Measurements from ENCODE around the gene REG3G.

DNA sequence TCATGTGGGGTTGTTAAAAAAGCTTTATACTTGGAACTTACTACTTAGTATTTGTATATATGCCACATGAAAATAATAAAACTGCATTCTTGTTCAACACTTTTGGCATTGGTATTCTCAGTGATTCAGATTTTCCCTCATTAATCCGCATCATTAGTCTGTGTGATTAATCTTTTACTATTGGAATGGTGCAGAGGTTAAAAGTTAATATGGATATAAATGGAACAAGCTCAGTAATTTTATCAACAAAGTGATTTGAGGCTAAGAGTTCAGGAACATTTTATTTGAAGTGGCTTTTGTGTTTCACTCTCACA, 45.4 kb upstream of the REG3G start:
- TF ChIP-seq, protein P1, sequence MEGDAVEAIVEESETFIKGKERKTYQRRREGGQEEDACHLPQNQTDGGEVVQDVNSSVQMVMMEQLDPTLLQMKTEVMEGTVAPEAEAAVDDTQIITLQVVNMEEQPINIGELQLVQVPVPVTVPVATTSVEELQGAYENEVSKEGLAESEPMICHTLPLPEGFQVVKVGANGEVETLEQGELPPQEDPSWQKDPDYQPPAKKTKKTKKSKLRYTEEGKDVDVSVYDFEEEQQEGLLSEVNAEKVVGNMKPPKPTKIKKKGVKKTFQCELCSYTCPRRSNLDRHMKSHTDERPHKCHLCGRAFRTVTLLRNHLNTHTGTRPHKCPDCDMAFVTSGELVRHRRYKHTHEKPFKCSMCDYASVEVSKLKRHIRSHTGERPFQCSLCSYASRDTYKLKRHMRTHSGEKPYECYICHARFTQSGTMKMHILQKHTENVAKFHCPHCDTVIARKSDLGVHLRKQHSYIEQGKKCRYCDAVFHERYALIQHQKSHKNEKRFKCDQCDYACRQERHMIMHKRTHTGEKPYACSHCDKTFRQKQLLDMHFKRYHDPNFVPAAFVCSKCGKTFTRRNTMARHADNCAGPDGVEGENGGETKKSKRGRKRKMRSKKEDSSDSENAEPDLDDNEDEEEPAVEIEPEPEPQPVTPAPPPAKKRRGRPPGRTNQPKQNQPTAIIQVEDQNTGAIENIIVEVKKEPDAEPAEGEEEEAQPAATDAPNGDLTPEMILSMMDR (IDR thresholded peaks at IDR 0.05), result no peak
- no peak for TF ChIP-seq EP300 (IDR thresholded peaks at IDR 0.05)

Data from stomach (tissue), 4 donors.